Stimulated activated CD4-positive, alpha-beta T cell treated with anti-CD3 and anti-CD28 coated beads, Interleukin-2, amount 100 ng/mL, for 48 hours (primary cell): ENCODE results near the gene ZNF503.
"Not testable (repeated sequence)": the region's sequence is repeated elsewhere in the genome, so short reads cannot be mapped to it uniquely, and the experiment has no call there.

ENCODE experiments used
- DNase-seq, 2 donors: peaks; one replicate each; pipeline ENCODE4 v3.0.0-alpha.2; 2020

Gene ZNF503

GRCh38 chr10:75394221-75394620 lies 7.3 kb downstream of the ZNF503 start:
- DNase-seq, result no peak

- DNase-seq, result no peak
These were observed 8.8 kb downstream of the ZNF503 start for GRCh38 chr10:75392744-75393143.

- DNase-seq, result no peak
These were observed 9.3 kb downstream of the ZNF503 start for GRCh38 chr10:75392271-75392670.

GRCh38 chr10:75390178-75390577 lies 11.4 kb downstream of the ZNF503 start:
- no peak for DNase-seq

GRCh38 chr10:75388082-75388481 lies 13.5 kb downstream of the ZNF503 start:
- DNase-seq, result no peak

GRCh38 chr10:75386128-75386527 lies 15.4 kb downstream of the ZNF503 start:
- DNase-seq, result no peak

GRCh38 chr10:75379817-75380216 lies 21.7 kb downstream of the ZNF503 start:
- no peak for DNase-seq

GRCh38 chr10:75379212-75379724 lies 22.3 kb downstream of the ZNF503 start:
- DNase-seq, result no peak

GRCh38 chr10:75378379-75378778 lies 23.2 kb downstream of the ZNF503 start:
- no peak for DNase-seq

GRCh38 chr10:75377869-75378268 lies 23.7 kb downstream of the ZNF503 start:
- DNase-seq, result no peak

GRCh38 chr10:75375838-75376237 lies 25.7 kb downstream of the ZNF503 start:
- no peak for DNase-seq

- no peak for DNase-seq
These were observed 30.6 kb downstream of the ZNF503 start for GRCh38 chr10:75371010-75371409.

- not testable (repeated sequence) for DNase-seq
These were observed 31.7 kb downstream of the ZNF503 start for GRCh38 chr10:75369838-75370237.

GRCh38 chr10:75367901-75368300 lies 33.7 kb downstream of the ZNF503 start:
- no peak for DNase-seq

GRCh38 chr10:75367021-75367487 lies 34.5 kb downstream of the ZNF503 start:
- DNase-seq, result no peak

- no peak for DNase-seq
These were observed 38.1 kb downstream of the ZNF503 start for GRCh38 chr10:75363431-75363830.

GRCh38 chr10:75359876-75360275 lies 41.7 kb downstream of the ZNF503 start:
- DNase-seq, result not testable (repeated sequence)

- no peak for DNase-seq
These were observed 42.6 kb downstream of the ZNF503 start for GRCh38 chr10:75358835-75359421.

GRCh38 chr10:75358132-75358531 lies 43.4 kb downstream of the ZNF503 start:
- DNase-seq, result no peak

- DNase-seq, result no peak
These were observed 44.1 kb downstream of the ZNF503 start for GRCh38 chr10:75357500-75357899.

GRCh38 chr10:75356484-75356883 lies 45.1 kb downstream of the ZNF503 start:
- DNase-seq, result no peak

- no peak for DNase-seq
These were observed 45.9 kb downstream of the ZNF503 start for GRCh38 chr10:75355706-75356105.

GRCh38 chr10:75353183-75353582 lies 48.4 kb downstream of the ZNF503 start:
- no peak for DNase-seq

- no peak for DNase-seq
These were observed 48.9 kb downstream of the ZNF503 start for GRCh38 chr10:75352650-75353049.

GRCh38 chr10:75351637-75352036 lies 49.9 kb downstream of the ZNF503 start:
- no peak for DNase-seq
